ENCODE results near the gene DDX5.

- TF ChIP-seq, protein P1, sequence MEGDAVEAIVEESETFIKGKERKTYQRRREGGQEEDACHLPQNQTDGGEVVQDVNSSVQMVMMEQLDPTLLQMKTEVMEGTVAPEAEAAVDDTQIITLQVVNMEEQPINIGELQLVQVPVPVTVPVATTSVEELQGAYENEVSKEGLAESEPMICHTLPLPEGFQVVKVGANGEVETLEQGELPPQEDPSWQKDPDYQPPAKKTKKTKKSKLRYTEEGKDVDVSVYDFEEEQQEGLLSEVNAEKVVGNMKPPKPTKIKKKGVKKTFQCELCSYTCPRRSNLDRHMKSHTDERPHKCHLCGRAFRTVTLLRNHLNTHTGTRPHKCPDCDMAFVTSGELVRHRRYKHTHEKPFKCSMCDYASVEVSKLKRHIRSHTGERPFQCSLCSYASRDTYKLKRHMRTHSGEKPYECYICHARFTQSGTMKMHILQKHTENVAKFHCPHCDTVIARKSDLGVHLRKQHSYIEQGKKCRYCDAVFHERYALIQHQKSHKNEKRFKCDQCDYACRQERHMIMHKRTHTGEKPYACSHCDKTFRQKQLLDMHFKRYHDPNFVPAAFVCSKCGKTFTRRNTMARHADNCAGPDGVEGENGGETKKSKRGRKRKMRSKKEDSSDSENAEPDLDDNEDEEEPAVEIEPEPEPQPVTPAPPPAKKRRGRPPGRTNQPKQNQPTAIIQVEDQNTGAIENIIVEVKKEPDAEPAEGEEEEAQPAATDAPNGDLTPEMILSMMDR (IDR thresholded peaks at IDR 0.05) = no peak
- no peak for TF ChIP-seq POLR2A (IDR thresholded peaks at IDR 0.05)
Observed at GRCh38 chr17:64503341-64503740, 2.7 kb downstream of the DDX5 start.

Data from ovary (tissue), 3 donors.